HepG2 (cell line): ENCODE data around the gene DLG3. TPM values are rescaled to one million over a fixed set of nuclear protein-coding genes. Genes with fewer than 3 reads are reported as not detected.

Experiments
- ATAC-seq: fragments of 200-7000 bp; cut with Tn5 transposase; 3 replicates; pipeline ENCODE4 v1.9.1; 2020; ENCODE audit warnings: mild to moderate bottlenecking, moderate library complexity
- BruUV-seq: library from RNA; stranded (reverse); fragments of 400-500 nt; replicated peaks from 2 replicates; lab custom pipeline; 2021; lab: Mats Ljungman, UMichigan
- CTCF ChIA-PET: fragments of 300-600 bp; formaldehyde crosslinking; extraction: SDS; loops from one replicate; lab custom pipeline; 2021; ENCODE audit warnings: low total read pairs, inconsistent platforms, low intra/inter-chr PET ratio; lab: Yijun Ruan, JAX
- POLR2A ChIA-PET: fragments of 350-600 bp; sonication (Branson Sonifier 250); formaldehyde crosslinking; loops from one replicate; lab custom pipeline; 2020; ENCODE audit warnings: antibody characterized with exemption, inconsistent platforms; lab: Yijun Ruan, JAX
- DNase-seq: peaks from one replicate; pipeline ENCODE4 v3.0.0-alpha.2; 2015; ENCODE audit warnings: low spot score
- FAIRE-seq: peaks from 3 replicates; lab custom pipeline; 2011; peaks lifted over from hg19 to GRCh38; lab: Jason Lieb, UNC
- H2AFZ ChIP-seq: one replicate; pipeline ENCODE4 v1.6.1; 2011; ENCODE audit warnings: low read length, inconsistent platforms
- H3K27ac ChIP-seq: fragments of 300-600 bp; 3 replicates; pipeline ENCODE4 v1.8.0; 2011; ENCODE audit warnings: mixed run types, mild to moderate bottlenecking, mixed read lengths, low read length, inconsistent platforms; ENCODE audit not compliant: insufficient read depth; ENCODE audit errors: extremely low read length
- H3K27me3 ChIP-seq, 2 experiments: fragments of 200-600 bp in 1 of 2; 2 replicates in 1 of 2; 3 replicates in 1 of 2; pipeline versions ENCODE4 v1.6.0 to v1.8.0; 2011; ENCODE audit warnings: low read length in 2 of 2, mild to moderate bottlenecking in 2 of 2, moderate library complexity in 2 of 2, inconsistent platforms in 1 of 2; ENCODE audit not compliant: insufficient read depth in 2 of 2, control insufficient read depth in 1 of 2
- H3K36me3 ChIP-seq, 2 experiments: fragments of 200-600 bp in 1 of 2; replicated peaks in 1 of 2; 2 replicates in 1 of 2; 3 replicates in 1 of 2; pipeline versions ENCODE4 v1.5.1 to v1.8.0; 2011; ENCODE audit warnings: low read length in 2 of 2, inconsistent platforms in 1 of 2; ENCODE audit not compliant: insufficient read depth in 2 of 2, control insufficient read depth in 1 of 2
- H3K4me1 ChIP-seq: 2 replicates; pipeline ENCODE4 v1.5.1; 2012; ENCODE audit warnings: low read length, inconsistent platforms; ENCODE audit not compliant: insufficient read depth
- H3K4me2 ChIP-seq: 2 replicates; pipeline ENCODE4 v1.6.0; 2011; ENCODE audit warnings: low read depth, low read length, inconsistent platforms
- H3K4me3 ChIP-seq, 3 experiments: fragments of 200-600 bp in 1 of 3; sonication (generic), shearing (Covaris generic) in 1 of 3; replicated peaks in 1 of 3; 2 replicates each; pipeline ENCODE4 v1.5.1; 2011 to 2016; ENCODE audit warnings: low read length in 3 of 3, inconsistent platforms in 2 of 3, low read depth in 2 of 3, mild to moderate bottlenecking in 2 of 3, control low read depth in 1 of 3, mixed read lengths in 1 of 3; ENCODE audit not compliant: insufficient read depth in 1 of 3
- H3K79me2 ChIP-seq: one replicate; pipeline ENCODE4 v1.6.1; 2011; ENCODE audit warnings: low read length, inconsistent platforms; ENCODE audit not compliant: insufficient read depth
- H3K9ac ChIP-seq: 2 replicates; pipeline ENCODE4 v1.6.0; 2011; ENCODE audit warnings: mild to moderate bottlenecking, low read depth, low read length, inconsistent platforms; ENCODE audit not compliant: insufficient read depth
- H3K9me3 ChIP-seq: 2 replicates; pipeline ENCODE4 v1.5.1; 2012; ENCODE audit warnings: mild to moderate bottlenecking, low read length
- H4K20me1 ChIP-seq: 2 replicates; pipeline ENCODE4 v1.6.0; 2011; ENCODE audit warnings: inconsistent platforms, mild to moderate bottlenecking, low read length, moderate library complexity; ENCODE audit not compliant: insufficient read depth
- KAT8 ChIP-seq: IDR thresholded peaks from 2 replicates; pipeline ENCODE4 v1.6.1; 2016; ENCODE audit warnings: missing genetic modification reagents, missing compliant biosample characterization
- NCOR1 ChIP-seq: fragments of 200-600 bp; sonication (generic); IDR thresholded peaks from 2 replicates; pipeline ENCODE4 v1.7.0; 2017; ENCODE audit warnings: antibody characterized with exemption, low read length, borderline replicate concordance
- PRMT3 ChIP-seq: sonication (generic); formaldehyde crosslinking; IDR thresholded peaks from 2 replicates; pipeline ENCODE4 v1.8.1; 2022; ENCODE audit warnings: low read depth, mild to moderate bottlenecking, moderate library complexity, missing genetic modification reagents, borderline replicate concordance
- STAG1 ChIP-seq: sonication (generic); formaldehyde crosslinking; IDR thresholded peaks from 2 replicates; pipeline ENCODE4 v1.4.0; 2020; ENCODE audit warnings: missing genetic modification reagents
- ZFP36L2 ChIP-seq: sonication (generic); formaldehyde crosslinking; IDR thresholded peaks from 2 replicates; pipeline ENCODE4 v1.4.0; 2020; ENCODE audit warnings: missing genetic modification reagents
- ZNF230 ChIP-seq: sonication (generic); formaldehyde crosslinking; IDR thresholded peaks from 2 replicates; pipeline ENCODE4 v1.4.0; 2020; ENCODE audit warnings: mild to moderate bottlenecking, missing genetic modification reagents
- ZNF260 ChIP-seq: sonication (generic); formaldehyde crosslinking; IDR thresholded peaks from 2 replicates; pipeline ENCODE4 v1.4.0; 2020; ENCODE audit warnings: missing genetic modification reagents, low read depth, mild to moderate bottlenecking, borderline replicate concordance
- ZNF773 ChIP-seq: sonication (generic); formaldehyde crosslinking; IDR thresholded peaks from 2 replicates; pipeline ENCODE4 v1.4.0; 2020; ENCODE audit warnings: missing genetic modification reagents, borderline replicate concordance
- WGBS: methylation state at CpG from one replicate; pipeline ENCODE4 v1.1.6; 2017; ENCODE audit warnings: low lambda C conversion rate; 5-methylcytosine and 5-hydroxymethylcytosine counted together
- in situ Hi-C: cut with HindIII; loops from 2 replicates; pipeline ENCODE4 v1.10.0; 2017; ENCODE audit warnings: low pct_unique_long_range_greater_than_20kb; ENCODE audit not compliant: extremely low pct_ligation_motif_present
- intact Hi-C: fragments of 100-400 bp; cut with micrococcal nuclease; formaldehyde crosslinking; loops from one replicate; pipeline ENCODE4 v1.10.0; 2022; ENCODE audit not compliant: unreplicated experiment
- polyA plus RNA-seq, 8 experiments: library from polyadenylated mRNA; depleted of rRNA in 3 of 8; stranded (reverse) in 7 of 8; unstranded in 1 of 8; fragments of >200 nt; fragmentation: Illumina TruSeq in 4 of 8; extraction: Trizol in 4 of 8; gene quantifications; 2 replicates each; pipeline versions ENCODE4 v1.2.1 to v1.2.3, GENCODE V29; 2011 to 2016; ENCODE audit warnings: low read depth in 4 of 8, missing spikeins in 1 of 8, mixed read lengths in 1 of 8; ENCODE audit not compliant: insufficient read depth in 1 of 8
- total RNA-seq, 5 experiments: library from RNA; depleted of rRNA; stranded (reverse); fragments of >200 nt; fragmentation: Illumina TruSeq; extraction: Trizol; gene quantifications; 2 replicates each; pipeline ENCODE4 v1.2.3, GENCODE V29; 2016; ENCODE audit warnings: low read depth in 1 of 5
- TF ChIP-seq, protein P1 (sequence below): fragments of 450-650 bp; IDR thresholded peaks from 2 replicates; pipeline ENCODE4 v1.6.1; 2016
- TF ChIP-seq, protein P2 (sequence below): sonication (generic); formaldehyde crosslinking; conservative IDR thresholded peaks from 2 replicates; pipeline ENCODE4 v1.8.0; 2022; ENCODE audit warnings: missing genetic modification reagents
- TF ChIP-seq, protein P3 (sequence below): sonication (generic); formaldehyde crosslinking; IDR thresholded peaks from 2 replicates; pipeline ENCODE4 v1.4.0; 2020; ENCODE audit warnings: low read depth, mild to moderate bottlenecking, missing genetic modification reagents

The DLG3 gene
- total and polyA plus RNA-seq, 2 of the 13 experiments (the other 11 are each of a cell fraction or from before 2014, with no cell fraction given): 9.9 to 19.4 TPM

DNA sequence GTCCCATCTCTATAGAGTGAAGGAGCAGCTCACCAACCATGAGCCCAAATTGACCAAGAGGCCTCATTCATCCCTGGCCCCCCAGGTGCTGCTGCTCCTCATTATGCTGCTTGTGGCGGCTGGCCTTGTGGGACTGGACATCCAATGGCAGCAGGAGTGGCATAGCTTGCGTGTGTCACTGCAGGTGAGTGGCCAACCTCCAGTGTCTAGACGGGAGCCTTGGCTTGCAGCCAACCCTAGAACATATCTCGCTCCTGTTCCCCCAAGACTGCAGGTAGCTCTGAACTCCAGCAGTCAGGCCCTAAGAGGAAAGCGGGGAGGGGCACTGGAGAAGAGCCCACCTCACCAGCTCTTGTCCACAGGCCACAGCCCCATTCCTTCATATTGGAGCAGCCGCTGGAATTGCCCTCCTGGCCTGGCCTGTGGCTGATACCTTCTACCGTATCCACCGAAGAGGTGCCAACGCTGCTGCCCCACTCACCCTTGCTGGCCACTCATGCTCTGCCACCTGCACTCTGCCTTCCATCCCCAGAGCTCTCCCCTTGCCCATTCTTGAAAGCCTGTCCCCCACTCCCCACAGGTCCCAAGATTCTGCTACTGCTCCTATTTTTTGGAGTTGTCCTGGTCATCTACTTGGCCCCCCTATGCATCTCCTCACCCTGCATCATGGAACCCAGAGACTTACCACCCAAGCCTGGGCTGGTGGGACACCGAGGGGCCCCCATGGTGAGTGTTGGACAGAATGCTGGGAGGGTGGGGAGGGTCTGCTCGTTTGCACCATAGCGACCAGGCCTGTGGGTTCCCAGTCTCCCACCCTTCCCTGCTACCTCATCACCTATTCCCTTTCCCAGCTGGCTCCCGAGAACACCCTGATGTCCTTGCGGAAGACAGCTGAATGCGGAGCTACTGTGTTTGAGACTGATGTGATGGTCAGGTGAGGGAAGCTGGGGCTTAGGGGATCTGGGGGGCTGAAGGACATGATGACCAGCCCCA is 18.1 kb upstream of the DLG3 start:
- TF ChIP-seq ZNF260 (CRISPR knock-in tag) (no peak), PRMT3 (CRISPR knock-in tag) (no peak), STAG1 (CRISPR knock-in tag) (no peak), KAT8 (no peak), ZNF773 (no peak), ZNF230 (no peak), NCOR1 (no peak), ZFP36L2 (CRISPR knock-in tag) (no peak)
- TF ChIP-seq, protein P1, sequence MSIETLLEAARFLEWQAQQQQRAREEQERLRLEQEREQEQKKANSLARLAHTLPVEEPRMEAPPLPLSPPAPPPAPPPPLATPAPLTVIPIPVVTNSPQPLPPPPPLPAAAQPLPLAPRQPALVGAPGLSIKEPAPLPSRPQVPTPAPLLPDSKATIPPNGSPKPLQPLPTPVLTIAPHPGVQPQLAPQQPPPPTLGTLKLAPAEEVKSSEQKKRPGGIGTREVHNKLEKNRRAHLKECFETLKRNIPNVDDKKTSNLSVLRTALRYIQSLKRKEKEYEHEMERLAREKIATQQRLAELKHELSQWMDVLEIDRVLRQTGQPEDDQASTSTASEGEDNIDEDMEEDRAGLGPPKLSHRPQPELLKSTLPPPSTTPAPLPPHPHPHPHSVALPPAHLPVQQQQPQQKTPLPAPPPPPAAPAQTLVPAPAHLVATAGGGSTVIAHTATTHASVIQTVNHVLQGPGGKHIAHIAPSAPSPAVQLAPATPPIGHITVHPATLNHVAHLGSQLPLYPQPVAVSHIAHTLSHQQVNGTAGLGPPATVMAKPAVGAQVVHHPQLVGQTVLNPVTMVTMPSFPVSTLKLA: no peak
- TF ChIP-seq, protein P2, sequence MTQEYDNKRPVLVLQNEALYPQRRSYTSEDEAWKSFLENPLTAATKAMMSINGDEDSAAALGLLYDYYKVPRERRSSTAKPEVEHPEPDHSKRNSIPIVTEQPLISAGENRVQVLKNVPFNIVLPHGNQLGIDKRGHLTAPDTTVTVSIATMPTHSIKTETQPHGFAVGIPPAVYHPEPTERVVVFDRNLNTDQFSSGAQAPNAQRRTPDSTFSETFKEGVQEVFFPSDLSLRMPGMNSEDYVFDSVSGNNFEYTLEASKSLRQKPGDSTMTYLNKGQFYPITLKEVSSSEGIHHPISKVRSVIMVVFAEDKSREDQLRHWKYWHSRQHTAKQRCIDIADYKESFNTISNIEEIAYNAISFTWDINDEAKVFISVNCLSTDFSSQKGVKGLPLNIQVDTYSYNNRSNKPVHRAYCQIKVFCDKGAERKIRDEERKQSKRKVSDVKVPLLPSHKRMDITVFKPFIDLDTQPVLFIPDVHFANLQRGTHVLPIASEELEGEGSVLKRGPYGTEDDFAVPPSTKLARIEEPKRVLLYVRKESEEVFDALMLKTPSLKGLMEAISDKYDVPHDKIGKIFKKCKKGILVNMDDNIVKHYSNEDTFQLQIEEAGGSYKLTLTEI (CRISPR knock-in tag): no peak
- TF ChIP-seq, protein P3, sequence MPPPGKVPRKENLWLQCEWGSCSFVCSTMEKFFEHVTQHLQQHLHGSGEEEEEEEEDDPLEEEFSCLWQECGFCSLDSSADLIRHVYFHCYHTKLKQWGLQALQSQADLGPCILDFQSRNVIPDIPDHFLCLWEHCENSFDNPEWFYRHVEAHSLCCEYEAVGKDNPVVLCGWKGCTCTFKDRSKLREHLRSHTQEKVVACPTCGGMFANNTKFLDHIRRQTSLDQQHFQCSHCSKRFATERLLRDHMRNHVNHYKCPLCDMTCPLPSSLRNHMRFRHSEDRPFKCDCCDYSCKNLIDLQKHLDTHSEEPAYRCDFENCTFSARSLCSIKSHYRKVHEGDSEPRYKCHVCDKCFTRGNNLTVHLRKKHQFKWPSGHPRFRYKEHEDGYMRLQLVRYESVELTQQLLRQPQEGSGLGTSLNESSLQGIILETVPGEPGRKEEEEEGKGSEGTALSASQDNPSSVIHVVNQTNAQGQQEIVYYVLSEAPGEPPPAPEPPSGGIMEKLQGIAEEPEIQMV (CRISPR knock-in tag): no peak
- no peaks in the 10 kb centered on the region for H4K20me1 ChIP-seq
- FAIRE-seq (no peak), ATAC-seq (no peak), DNase-seq (no peak)
- H3K4me3 ChIP-seq: no peak overlapping the region
- H3K4me2 ChIP-seq: no peak overlapping the region
- no peaks in the 10 kb centered on the region for H3K36me3 ChIP-seq
- no TSS peak for BruUV-seq
- H3K27me3 ChIP-seq: no peaks in the 10 kb centered on the region
- H3K4me1 ChIP-seq: peaks cover 18% of the 10 kb centered on the region
- H2AFZ ChIP-seq: no peak overlapping the region
- no peak overlapping the region for H3K27ac ChIP-seq
- ChIA-PET CTCF (no interaction called here), POLR2A (no interaction called here)
- no peaks in the 10 kb centered on the region for H3K79me2 ChIP-seq
- in situ Hi-C loops (no loop called here), intact Hi-C loops (loop anchor here (10.0 kb wide), 1 partner anchor 238 kb away; no protein-coding TSS in a partner anchor)
- 61% methylated on average over 6 of the region's 15 CpGs for WGBS
- no peak overlapping the region for H3K9ac ChIP-seq
- H3K9me3 ChIP-seq: no peaks in the 10 kb centered on the region
